Measurements from ENCODE around the gene ZMAT2.

DNA sequence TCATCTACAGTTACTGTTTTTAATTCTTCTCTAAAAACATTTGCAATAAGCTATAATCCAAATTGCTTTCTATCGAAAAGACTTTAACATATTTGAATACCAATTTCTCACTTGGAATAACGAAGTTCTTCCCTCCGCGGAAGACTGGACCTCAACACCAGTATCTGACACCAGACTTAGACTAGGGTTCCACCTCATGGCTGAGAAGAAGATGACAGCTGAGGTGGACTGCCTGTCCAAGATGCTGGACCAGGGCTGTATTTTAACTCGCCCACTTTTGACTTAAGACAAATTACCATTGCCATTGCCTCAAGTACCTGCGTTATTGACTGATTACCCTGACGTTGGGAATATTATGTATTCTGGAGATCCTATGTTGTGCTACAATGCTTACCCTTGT, 34.1 kb downstream of the ZMAT2 start:
- no peak for TF ChIP-seq CTCF (conservative IDR thresholded peaks at IDR 0.05; ENCODE audit: low read length)
- no peak for TF ChIP-seq EZH2phosphoT487 (IDR thresholded peaks at IDR 0.05; ENCODE audit: borderline replicate concordance)

Measured in Loucy (cell line).